ENCODE data around the gene TIMP3. TPM values are rescaled to one million over a fixed set of nuclear protein-coding genes. Genes with fewer than 3 reads are reported as not detected.

The TIMP3 gene
- total RNA-seq, 2 experiments from 2014 or later = not detected

GRCh38 chr22:32850591-32851517, 49.3 kb downstream of the TIMP3 start:
- ChIA-PET CTCF (no interaction called here), POLR2A (no interaction called here)
- Mint-ChIP-seq H3K27me3 (no peaks in the 10 kb centered on the region), H3K4me1 (no peaks in the 10 kb centered on the region), H3K36me3 (ENCODE audit: low read depth) (no peaks in the 10 kb centered on the region), H3K4me3 (no peak overlapping the region), H3K9me3 (no peaks in the 10 kb centered on the region), H3K27ac (no peak overlapping the region)
- DNase-seq = no peak

- no peak for DNase-seq
- Mint-ChIP-seq H3K36me3 (ENCODE audit: low read depth) (no peaks in the 10 kb centered on the region), H3K27ac (no peak overlapping the region), H3K4me3 (no peak overlapping the region), H3K27me3 (no peaks in the 10 kb centered on the region), H3K4me1 (no peaks in the 10 kb centered on the region), H3K9me3 (no peaks in the 10 kb centered on the region)
- ChIA-PET POLR2A (no interaction called here), CTCF (interaction anchor here (0.8 kb wide), 1 partner anchor 56 kb away, joined by 3 read pairs; no protein-coding TSS in a partner anchor)
Measured at GRCh38 chr22:32852395-32853251, 51.1 kb downstream of the TIMP3 start.

- no peak for DNase-seq
- H3K36me3 Mint-ChIP-seq (ENCODE audit: low read depth) = no peaks in the 10 kb centered on the region
- H3K4me3 Mint-ChIP-seq = no peak overlapping the region
- CTCF ChIA-PET = no interaction called here
- H3K4me1 Mint-ChIP-seq = no peaks in the 10 kb centered on the region
- H3K9me3 Mint-ChIP-seq = no peaks in the 10 kb centered on the region
- POLR2A ChIA-PET = no interaction called here
- no peaks in the 10 kb centered on the region for H3K27me3 Mint-ChIP-seq
- H3K27ac Mint-ChIP-seq = no peak overlapping the region
Measured at GRCh38 chr22:32853662-32854061, 52.2 kb downstream of the TIMP3 start.

- Mint-ChIP-seq H3K9me3 (no peaks in the 10 kb centered on the region), H3K27ac (no peak overlapping the region), H3K4me1 (no peaks in the 10 kb centered on the region), H3K36me3 (ENCODE audit: low read depth) (no peaks in the 10 kb centered on the region), H3K27me3 (no peaks in the 10 kb centered on the region), H3K4me3 (no peak overlapping the region)
- POLR2A ChIA-PET = no interaction called here
- DNase-seq = no peak
- CTCF ChIA-PET = no interaction called here
Measured at GRCh38 chr22:32854351-32854804, 52.9 kb downstream of the TIMP3 start.

- Mint-ChIP-seq H3K4me1 (no peaks in the 10 kb centered on the region), H3K27ac (no peak overlapping the region), H3K27me3 (no peaks in the 10 kb centered on the region), H3K9me3 (no peaks in the 10 kb centered on the region), H3K36me3 (ENCODE audit: low read depth) (no peaks in the 10 kb centered on the region), H3K4me3 (no peak overlapping the region)
- ChIA-PET CTCF (no interaction called here), POLR2A (no interaction called here)
- no peak for DNase-seq
Measured at GRCh38 chr22:32855045-32855756, 53.7 kb downstream of the TIMP3 start.

- no peak for DNase-seq
- POLR2A ChIA-PET = no interaction called here
- CTCF ChIA-PET = no interaction called here
- H3K27me3 Mint-ChIP-seq = no peaks in the 10 kb centered on the region
- H3K4me3 Mint-ChIP-seq = no peak overlapping the region
- H3K27ac Mint-ChIP-seq = no peak overlapping the region
- H3K36me3 Mint-ChIP-seq (ENCODE audit: low read depth) = no peaks in the 10 kb centered on the region
- H3K9me3 Mint-ChIP-seq = no peaks in the 10 kb centered on the region
- H3K4me1 Mint-ChIP-seq = no peaks in the 10 kb centered on the region
Measured at GRCh38 chr22:32858121-32858703, 56.7 kb downstream of the TIMP3 start.

- no peaks in the 10 kb centered on the region for H3K4me1 Mint-ChIP-seq
- CTCF ChIA-PET = no interaction called here
Measured at GRCh38 chr22:32858957-32859356, 57.5 kb downstream of the TIMP3 start.

GRCh38 chr22:32859743-32860142, 58.2 kb downstream of the TIMP3 start:
- H3K9me3 Mint-ChIP-seq = no peaks in the 10 kb centered on the region
- no peaks in the 10 kb centered on the region for H3K27me3 Mint-ChIP-seq
- POLR2A ChIA-PET = no interaction called here
- DNase-seq = no peak
- no peak overlapping the region for H3K4me3 Mint-ChIP-seq
- CTCF ChIA-PET = interaction anchor here (0.9 kb wide), 1 partner anchor 63 kb away, joined by 3 read pairs; no protein-coding TSS in a partner anchor
- H3K27ac Mint-ChIP-seq = no peak overlapping the region
- no peaks in the 10 kb centered on the region for H3K36me3 Mint-ChIP-seq (ENCODE audit: low read depth)
- H3K4me1 Mint-ChIP-seq = no peaks in the 10 kb centered on the region

More at GRCh38 chr22:32858957-32859356, 57.5 kb downstream of the TIMP3 start:
- Mint-ChIP-seq H3K4me3 (no peak overlapping the region), H3K36me3 (ENCODE audit: low read depth) (no peaks in the 10 kb centered on the region), H3K27ac (no peak overlapping the region), H3K9me3 (no peaks in the 10 kb centered on the region), H3K27me3 (no peaks in the 10 kb centered on the region)
- DNase-seq = no peak
- POLR2A ChIA-PET = no interaction called here

- no peaks in the 10 kb centered on the region for H3K36me3 Mint-ChIP-seq (ENCODE audit: low read depth)
- POLR2A ChIA-PET = no interaction called here
- no peaks in the 10 kb centered on the region for H3K27me3 Mint-ChIP-seq
- H3K4me1 Mint-ChIP-seq = no peaks in the 10 kb centered on the region
- DNase-seq = no peak
- no peak overlapping the region for H3K4me3 Mint-ChIP-seq
- CTCF ChIA-PET = no interaction called here
- H3K27ac Mint-ChIP-seq = no peak overlapping the region
- no peaks in the 10 kb centered on the region for H3K9me3 Mint-ChIP-seq
Measured at GRCh38 chr22:32861330-32861729, 59.8 kb downstream of the TIMP3 start.

GRCh38 chr22:32862083-32862482, 60.6 kb downstream of the TIMP3 start:
- Mint-ChIP-seq H3K9me3 (no peaks in the 10 kb centered on the region), H3K4me3 (no peak overlapping the region), H3K27me3 (no peaks in the 10 kb centered on the region), H3K4me1 (no peaks in the 10 kb centered on the region), H3K36me3 (ENCODE audit: low read depth) (no peaks in the 10 kb centered on the region), H3K27ac (no peak overlapping the region)
- POLR2A ChIA-PET = no interaction called here
- no peak for DNase-seq
- CTCF ChIA-PET = no interaction called here

GRCh38 chr22:32862936-32863661, 61.6 kb downstream of the TIMP3 start:
- DNase-seq = no peak
- no peaks in the 10 kb centered on the region for H3K36me3 Mint-ChIP-seq (ENCODE audit: low read depth)
- CTCF ChIA-PET = no interaction called here
- H3K4me1 Mint-ChIP-seq = no peaks in the 10 kb centered on the region
- H3K4me3 Mint-ChIP-seq = no peak overlapping the region
- no peaks in the 10 kb centered on the region for H3K9me3 Mint-ChIP-seq
- no peaks in the 10 kb centered on the region for H3K27me3 Mint-ChIP-seq
- H3K27ac Mint-ChIP-seq = no peak overlapping the region
- POLR2A ChIA-PET = no interaction called here

GRCh38 chr22:32864041-32864440, 62.5 kb downstream of the TIMP3 start:
- Mint-ChIP-seq H3K27ac (no peak overlapping the region), H3K27me3 (no peaks in the 10 kb centered on the region), H3K4me3 (no peak overlapping the region), H3K36me3 (ENCODE audit: low read depth) (no peaks in the 10 kb centered on the region), H3K9me3 (no peaks in the 10 kb centered on the region), H3K4me1 (no peaks in the 10 kb centered on the region)
- CTCF ChIA-PET = no interaction called here
- no peak for DNase-seq
- POLR2A ChIA-PET = no interaction called here

Data from activated CD4-positive, alpha-beta memory T cell treated with anti-CD3 and anti-CD28 coated beads, Interleukin-2, amount 10 ng/mL, durations not matched to agents 7 days and 5 days (primary cell).